ENCODE measurements around the gene MYBPH.

The MYBPH gene

DNA sequence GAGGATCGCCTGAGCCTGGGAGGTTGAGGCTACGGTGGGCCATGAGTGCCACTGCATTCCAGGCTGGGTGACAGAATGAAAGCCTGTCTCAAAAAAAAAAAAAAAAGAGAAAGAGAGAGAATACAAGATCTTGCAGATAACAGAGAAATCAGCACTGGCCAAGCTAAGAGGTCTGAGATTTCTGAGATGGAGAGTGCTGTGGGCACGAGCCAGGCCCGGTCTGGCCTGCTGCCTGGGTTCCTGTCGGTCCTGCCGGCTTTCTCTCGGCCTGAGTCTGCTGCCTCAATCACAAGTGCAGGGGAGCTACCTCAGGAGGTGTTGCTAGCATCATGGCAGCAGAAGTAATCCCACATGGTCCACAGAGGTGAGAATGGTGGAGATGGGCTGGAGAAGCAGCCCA lies 29.1 kb downstream of the MYBPH start:
- H3K9me3 ChIP-seq, result no peaks in the 10 kb centered on the region
- peaks cover 100% of the 10 kb centered on the region for H3K4me1 ChIP-seq
- no peak overlapping the region for H3K4me3 ChIP-seq
- peak overlapping the region; percentile 39; the same call in 1 of the 2 replicates for H3K27ac ChIP-seq
- TF ChIP-seq Cebpa-rat (IDR thresholded peaks at IDR 0.05), result no peak
- no peaks in the 10 kb centered on the region for H3K27me3 ChIP-seq
- no peaks in the 10 kb centered on the region for H4K20me1 ChIP-seq
- H3K9ac ChIP-seq, result no peak overlapping the region; the same call in 1 of the 2 replicates
- H3K36me3 ChIP-seq, result no peaks in the 10 kb centered on the region
- peak overlapping the region; percentile 84 for H3K4me2 ChIP-seq

DNA sequence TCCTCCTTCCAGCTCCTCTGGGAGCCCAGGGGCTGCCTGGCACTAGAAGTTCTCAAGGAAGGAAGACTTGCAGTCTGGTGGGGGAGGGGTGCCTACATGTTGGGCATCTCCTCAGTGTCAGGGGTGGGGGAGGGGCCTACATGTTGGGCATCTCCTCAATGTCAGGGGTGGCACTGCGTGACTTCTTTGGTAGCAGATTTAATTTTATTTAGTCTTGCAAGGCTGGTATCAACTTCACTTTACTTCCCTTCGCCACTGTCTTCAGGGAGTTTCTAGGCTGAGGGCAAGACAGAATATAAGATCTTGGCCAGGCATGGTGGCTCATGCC lies 29.6 kb downstream of the MYBPH start:
- H3K4me2 ChIP-seq, result peak overlapping the region; percentile 84
- TF ChIP-seq Cebpa-rat (IDR thresholded peaks at IDR 0.05), result no peak
- H4K20me1 ChIP-seq, result no peaks in the 10 kb centered on the region
- peaks cover 100% of the 10 kb centered on the region for H3K4me1 ChIP-seq
- H3K9me3 ChIP-seq, result no peaks in the 10 kb centered on the region
- peak overlapping the region; percentile 73 for H3K27ac ChIP-seq
- no peak overlapping the region; the same call in 1 of the 2 replicates for H3K9ac ChIP-seq
- H3K36me3 ChIP-seq, result no peaks in the 10 kb centered on the region
- no peak overlapping the region for H3K4me3 ChIP-seq
- H3K27me3 ChIP-seq, result no peaks in the 10 kb centered on the region

DNA sequence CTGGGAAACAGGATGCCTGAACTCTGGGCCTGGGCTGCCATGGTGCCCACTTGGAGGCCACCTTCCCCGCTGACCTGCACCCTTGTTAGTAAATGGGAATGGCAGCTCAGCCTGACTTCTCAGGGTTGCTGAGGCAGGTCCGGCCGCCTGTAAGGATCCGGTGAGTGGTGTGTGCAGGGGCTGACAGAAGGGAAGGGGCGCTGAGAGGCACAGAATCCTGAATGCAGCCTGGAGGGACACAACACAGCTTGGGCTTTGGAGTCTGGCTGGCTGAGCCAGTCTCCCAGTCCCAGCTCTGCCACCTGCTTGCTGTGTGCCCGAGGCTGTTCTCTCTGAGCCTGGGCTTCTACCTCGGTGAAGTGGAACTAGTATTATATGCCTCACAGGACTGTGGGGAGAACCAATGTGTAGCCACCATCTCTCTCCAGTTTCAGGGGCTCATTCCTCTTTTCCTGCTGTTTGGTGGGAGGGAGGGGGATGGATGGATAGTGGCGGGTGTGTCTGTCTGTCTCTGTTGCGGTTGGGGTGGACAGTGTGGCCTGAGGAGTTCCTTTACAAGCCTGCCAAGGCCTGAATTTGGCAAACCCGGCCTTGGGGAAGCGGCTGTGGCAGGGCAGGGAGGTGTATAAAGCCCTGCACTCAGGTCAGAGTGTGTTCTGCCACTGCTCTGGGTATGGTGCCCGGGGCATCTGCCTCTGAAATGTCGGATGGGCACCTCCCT lies 30.1 kb downstream of the MYBPH start:
- no peak for TF ChIP-seq Cebpa-rat (IDR thresholded peaks at IDR 0.05)
- Histone ChIP-seq H3K4me3 (no peak overlapping the region), H3K27ac (peak overlapping the region; percentile 73), H3K36me3 (no peaks in the 10 kb centered on the region), H4K20me1 (no peaks in the 10 kb centered on the region), H3K9me3 (no peaks in the 10 kb centered on the region), H3K9ac (no peak overlapping the region; the same call in 1 of the 2 replicates), H3K4me2 (peak overlapping the region; percentile 84), H3K4me1 (peaks cover 100% of the 10 kb centered on the region), H3K27me3 (no peaks in the 10 kb centered on the region)

DNA sequence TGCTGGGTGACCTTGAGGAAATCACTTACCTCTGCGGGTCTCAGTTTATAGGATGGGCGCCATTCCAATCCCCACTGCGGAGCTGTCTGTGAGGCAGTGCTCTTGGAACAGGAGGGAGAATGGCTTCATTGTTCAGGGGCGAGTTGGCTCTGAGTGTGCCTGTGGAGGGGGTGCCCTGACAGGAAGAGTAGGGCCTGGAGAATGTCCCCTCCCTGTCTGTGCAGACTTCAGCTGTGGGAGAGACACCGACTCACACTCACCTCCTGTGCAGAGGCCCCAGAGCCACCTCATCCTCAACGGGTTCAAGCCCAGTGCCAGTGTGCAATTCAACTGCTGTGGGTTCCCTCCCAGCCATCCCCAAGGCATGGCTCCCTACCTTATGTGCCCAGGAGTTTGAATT lies 31.0 kb downstream of the MYBPH start:
- Histone ChIP-seq H3K4me2 (peak overlapping the region; percentile 84), H3K4me3 (no peak overlapping the region), H3K27ac (peak overlapping the region; percentile 73; the same call in 1 of the 2 replicates), H3K4me1 (peaks cover 100% of the 10 kb centered on the region), H3K27me3 (no peaks in the 10 kb centered on the region), H3K9me3 (no peaks in the 10 kb centered on the region), H3K9ac (no peak overlapping the region), H3K36me3 (no peaks in the 10 kb centered on the region), H4K20me1 (no peaks in the 10 kb centered on the region)
- no peak for TF ChIP-seq Cebpa-rat (IDR thresholded peaks at IDR 0.05)

DNA sequence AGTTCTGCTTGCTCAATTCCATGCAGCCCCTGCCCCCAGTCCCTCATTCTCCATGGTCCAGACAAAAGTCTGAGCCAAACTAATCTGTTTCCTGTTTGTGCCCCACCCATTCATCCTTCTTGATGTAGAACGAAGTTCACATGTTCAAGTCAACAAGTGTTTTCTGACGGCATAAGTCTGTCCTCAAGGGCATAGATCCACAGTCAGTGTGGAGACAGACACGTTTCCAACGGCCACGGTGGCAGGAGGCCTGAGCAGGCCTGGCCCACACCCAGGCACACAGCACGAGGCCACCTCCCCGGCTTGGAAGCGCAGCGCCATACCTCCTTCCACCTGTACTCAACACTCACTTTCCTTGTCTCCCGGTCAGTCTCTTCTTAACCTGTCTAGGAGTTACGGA lies 32.0 kb downstream of the MYBPH start:
- Histone ChIP-seq H4K20me1 (no peaks in the 10 kb centered on the region), H3K9me3 (no peaks in the 10 kb centered on the region), H3K27me3 (no peaks in the 10 kb centered on the region), H3K4me2 (peak overlapping the region; percentile 84), H3K9ac (no peak overlapping the region), H3K4me3 (no peak overlapping the region), H3K27ac (peak overlapping the region; percentile 73), H3K36me3 (no peaks in the 10 kb centered on the region), H3K4me1 (peaks cover 96% of the 10 kb centered on the region)
- no peak for TF ChIP-seq Cebpa-rat (IDR thresholded peaks at IDR 0.05)

DNA sequence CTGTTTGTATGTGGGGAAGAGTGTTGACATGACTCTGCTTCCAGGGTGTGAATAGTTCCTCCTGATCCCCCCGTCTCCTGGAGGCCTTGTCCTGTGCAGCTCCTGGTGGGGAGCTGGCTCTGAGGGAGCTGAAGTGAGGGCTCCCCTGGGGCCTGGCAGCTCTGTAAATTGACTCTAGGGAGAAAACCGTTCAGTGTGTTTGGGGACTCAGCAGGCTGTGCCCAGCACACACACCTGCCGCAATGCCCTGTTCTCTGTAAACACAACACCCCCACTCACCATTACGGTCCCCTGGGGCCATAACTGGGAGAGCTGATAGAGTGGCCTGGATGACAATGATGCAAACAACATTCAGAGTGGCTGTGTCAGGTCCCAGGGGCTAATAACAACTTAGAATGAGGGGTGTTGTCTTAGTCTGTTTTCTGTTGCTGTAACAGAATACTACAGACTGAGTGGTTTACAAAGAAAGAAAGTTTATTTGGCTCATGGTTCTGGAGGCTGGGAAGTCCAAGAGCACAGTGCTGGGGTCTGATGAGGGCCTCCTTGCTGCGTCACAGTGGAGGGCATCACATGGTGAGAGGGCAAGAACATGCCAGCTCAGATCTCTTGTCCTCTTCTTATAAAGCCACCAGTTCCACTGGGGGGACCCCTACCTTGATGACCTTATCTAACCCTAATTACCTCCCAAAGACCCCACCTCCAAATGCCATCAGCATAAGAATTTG lies 32.8 kb downstream of the MYBPH start:
- peak overlapping the region; percentile 4; the same call in 1 of the 2 replicates for H3K4me3 ChIP-seq
- peak overlapping the region; percentile 84 for H3K4me2 ChIP-seq
- H3K9ac ChIP-seq, result peak overlapping the region; percentile 16; the same call in 1 of the 2 replicates
- peaks cover 88% of the 10 kb centered on the region for H3K4me1 ChIP-seq
- H3K9me3 ChIP-seq, result no peaks in the 10 kb centered on the region
- H3K36me3 ChIP-seq, result no peaks in the 10 kb centered on the region
- H3K27me3 ChIP-seq, result no peaks in the 10 kb centered on the region
- H3K27ac ChIP-seq, result peak overlapping the region; percentile 73
- TF ChIP-seq Cebpa-rat (IDR thresholded peaks at IDR 0.05), result no peak
- no peaks in the 10 kb centered on the region for H4K20me1 ChIP-seq

DNA sequence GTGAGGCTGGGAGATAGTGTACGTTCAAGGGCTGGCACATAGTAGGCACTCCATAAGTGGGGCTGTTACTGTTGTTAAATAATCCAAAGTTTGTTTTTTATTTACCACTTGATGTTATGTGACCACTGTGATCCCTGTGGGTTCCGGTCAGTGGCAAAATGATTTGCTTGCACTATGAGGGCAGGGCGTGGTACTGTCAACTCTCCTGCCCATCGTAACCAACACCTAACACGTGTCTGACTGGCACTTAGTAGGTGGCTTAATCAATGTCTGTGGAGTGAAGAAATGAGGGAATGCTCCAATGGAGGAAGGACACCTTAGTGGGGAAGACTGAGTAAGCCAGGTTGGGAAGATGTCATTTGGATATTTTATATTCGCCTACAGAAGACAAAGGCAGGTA lies 33.5 kb downstream of the MYBPH start:
- no peak overlapping the region for H3K4me3 ChIP-seq
- H3K9me3 ChIP-seq, result no peaks in the 10 kb centered on the region
- peak overlapping the region; percentile 84 for H3K4me2 ChIP-seq
- no peak overlapping the region for H3K9ac ChIP-seq
- TF ChIP-seq Cebpa-rat (IDR thresholded peaks at IDR 0.05), result no peak
- H4K20me1 ChIP-seq, result no peaks in the 10 kb centered on the region
- peaks cover 83% of the 10 kb centered on the region for H3K4me1 ChIP-seq
- no peaks in the 10 kb centered on the region for H3K36me3 ChIP-seq
- peak overlapping the region; percentile 73 for H3K27ac ChIP-seq
- H3K27me3 ChIP-seq, result no peaks in the 10 kb centered on the region

DNA sequence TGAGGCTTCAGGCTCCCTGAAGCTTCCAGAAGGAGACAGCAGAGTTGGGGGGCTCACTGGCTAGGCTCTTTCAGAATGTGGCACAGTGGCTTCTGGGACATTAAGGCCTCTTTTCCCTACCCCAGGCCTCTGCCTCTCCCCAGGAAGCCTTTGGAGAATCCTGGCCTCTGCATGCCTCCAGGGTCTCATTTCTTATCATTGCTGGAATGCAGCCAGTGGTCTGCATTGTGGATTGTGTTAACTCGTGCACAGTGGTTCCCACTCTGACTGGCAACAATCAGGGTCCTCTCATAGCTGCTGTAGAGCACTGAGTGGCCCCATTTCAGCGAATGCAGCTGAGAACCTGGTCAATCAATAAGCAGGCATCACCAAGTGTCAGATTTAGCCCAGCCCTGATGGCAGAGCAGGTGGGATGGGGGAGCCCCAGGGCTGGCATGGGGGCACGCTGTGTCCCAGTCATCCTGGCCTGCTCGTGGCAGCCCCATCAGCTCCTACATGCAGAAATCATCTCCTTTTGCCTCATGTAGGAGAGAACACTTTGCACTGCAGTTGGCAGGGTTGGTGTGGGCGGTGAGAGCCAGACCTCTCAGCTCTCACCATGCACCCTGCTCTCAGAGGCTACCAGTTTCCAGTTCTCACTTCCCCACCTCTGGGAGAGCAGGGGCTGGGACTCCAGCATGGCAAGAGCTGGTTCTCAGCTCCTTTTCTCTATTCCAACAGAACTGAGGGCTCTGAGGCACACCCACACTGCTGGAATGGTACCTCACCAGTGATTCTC lies 34.7 kb downstream of the MYBPH start:
- Histone ChIP-seq H3K4me3 (no peak overlapping the region), H3K36me3 (no peaks in the 10 kb centered on the region), H3K27ac (peak overlapping the region; percentile 36; the same call in 1 of the 2 replicates), H3K4me2 (peak overlapping the region; percentile 84), H3K4me1 (peaks cover 83% of the 10 kb centered on the region), H3K27me3 (no peaks in the 10 kb centered on the region), H4K20me1 (no peaks in the 10 kb centered on the region), H3K9ac (no peak overlapping the region), H3K9me3 (no peaks in the 10 kb centered on the region)
- no peak for TF ChIP-seq Cebpa-rat (IDR thresholded peaks at IDR 0.05)

DNA sequence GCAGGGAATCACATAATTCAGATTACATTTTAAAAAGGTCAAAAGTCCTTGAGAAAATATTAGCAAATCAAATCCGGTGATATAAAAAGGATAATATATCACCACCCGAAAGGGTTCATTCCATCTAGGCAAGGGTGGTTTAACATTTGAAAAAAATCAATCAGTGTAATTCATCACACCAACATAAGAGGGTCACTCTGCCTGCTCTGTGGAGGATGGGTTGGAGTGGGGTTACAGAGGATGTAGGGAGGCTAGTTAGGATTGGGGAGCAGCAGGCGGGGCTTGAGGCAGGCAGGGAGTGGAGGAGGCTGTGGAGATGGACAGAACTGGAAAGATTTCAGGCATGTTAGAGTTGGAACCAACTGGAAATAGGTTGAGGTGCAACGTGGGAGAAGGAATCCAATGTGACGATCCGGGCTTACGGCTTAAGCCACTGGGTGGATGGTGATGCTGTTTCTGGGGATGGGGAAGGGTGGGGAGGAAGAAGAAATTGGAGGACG lies 35.6 kb downstream of the MYBPH start:
- H3K36me3 ChIP-seq, result no peaks in the 10 kb centered on the region
- TF ChIP-seq Cebpa-rat (IDR thresholded peaks at IDR 0.05), result no peak
- peaks cover 83% of the 10 kb centered on the region for H3K4me1 ChIP-seq
- H3K27me3 ChIP-seq, result no peaks in the 10 kb centered on the region
- H3K9me3 ChIP-seq, result no peaks in the 10 kb centered on the region
- peak overlapping the region; percentile 36; the same call in 1 of the 2 replicates for H3K27ac ChIP-seq
- H4K20me1 ChIP-seq, result no peaks in the 10 kb centered on the region
- no peak overlapping the region for H3K9ac ChIP-seq
- H3K4me3 ChIP-seq, result no peak overlapping the region
- 0 out of 2 replicates have a peak overlapping the region, but pooled peaks have one; percentile 84 for H3K4me2 ChIP-seq

Data from BLaER1 (cell line).